HG02938 (cell line): ENCODE results near the gene BOLA2B.

ENCODE experiments used
- ATAC-seq: cut with Tn5 transposase; IDR thresholded peaks from one replicate; pipeline ENCODE4 v1.9.1; 2021; ENCODE audit warnings: mild to moderate bottlenecking, moderate library complexity; ENCODE audit not compliant: unreplicated experiment

Gene BOLA2B

GRCh38 chr16:30145657-30146056 is 47.8 kb downstream of the BOLA2B start:
- no peak for ATAC-seq

GRCh38 chr16:30144917-30145316 is 48.5 kb downstream of the BOLA2B start:
- no peak for ATAC-seq

GRCh38 chr16:30144017-30144416 is 49.4 kb downstream of the BOLA2B start:
- no peak for ATAC-seq

GRCh38 chr16:30143347-30143702 is 50.1 kb downstream of the BOLA2B start:
- ATAC-seq = no peak
